Mammary epithelial cell (primary cell): ENCODE measurements around the gene PLG.

ENCODE experiments used
- EZH2 ChIP-seq: IDR thresholded peaks from 2 replicates; pipeline ENCODE4 v1.6.1; 2012; ENCODE audit warnings: low read length, inconsistent platforms, borderline replicate concordance
- TF ChIP-seq, protein P1 (sequence below), 2 donors: IDR thresholded peaks in 1 of 2; conservative IDR thresholded peaks in 1 of 2; 2 replicates each; pipeline ENCODE4 v1.5.1; 2011 to 2012; ENCODE audit warnings: inconsistent platforms in 2 of 2, low read length in 2 of 2, mild to moderate bottlenecking in 2 of 2, control low read depth in 1 of 2, low read depth in 1 of 2; ENCODE audit not compliant: insufficient read depth in 1 of 2; ENCODE audit errors: extremely low read depth in 1 of 2

DNA sequence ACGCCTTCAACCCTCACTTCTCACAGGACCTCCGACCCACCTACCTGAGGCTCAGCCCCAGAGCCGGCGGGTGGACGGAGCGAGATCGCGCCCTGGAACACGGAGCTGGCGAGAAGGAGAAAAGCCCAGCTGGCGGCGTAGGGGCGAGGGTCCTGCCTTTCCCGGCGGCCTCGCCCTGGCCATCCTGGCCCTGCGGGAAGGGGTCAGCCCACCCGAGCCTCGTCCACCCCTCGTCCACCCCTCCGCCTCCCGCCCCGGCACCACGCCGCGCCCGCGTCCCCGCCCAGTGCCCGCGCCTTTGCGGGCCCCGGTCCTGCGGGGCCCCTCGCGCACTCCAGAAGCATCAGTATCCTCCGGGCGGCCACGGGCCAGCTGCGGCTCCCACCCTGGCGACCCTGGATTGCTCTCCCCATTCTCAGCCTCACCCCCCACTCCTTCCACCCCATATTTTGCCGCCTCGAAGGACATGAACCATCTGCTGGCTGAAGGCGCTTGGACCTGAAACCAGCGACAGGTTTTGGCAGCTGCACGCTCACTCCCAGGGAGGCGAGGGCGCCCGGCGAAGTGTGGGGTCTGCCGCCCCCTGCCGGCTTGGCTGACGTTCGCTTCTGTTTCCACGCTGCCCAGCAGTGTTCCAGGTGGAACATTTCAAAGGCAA is 65.1 kb downstream of the PLG start:
- TF ChIP-seq, protein P1, sequence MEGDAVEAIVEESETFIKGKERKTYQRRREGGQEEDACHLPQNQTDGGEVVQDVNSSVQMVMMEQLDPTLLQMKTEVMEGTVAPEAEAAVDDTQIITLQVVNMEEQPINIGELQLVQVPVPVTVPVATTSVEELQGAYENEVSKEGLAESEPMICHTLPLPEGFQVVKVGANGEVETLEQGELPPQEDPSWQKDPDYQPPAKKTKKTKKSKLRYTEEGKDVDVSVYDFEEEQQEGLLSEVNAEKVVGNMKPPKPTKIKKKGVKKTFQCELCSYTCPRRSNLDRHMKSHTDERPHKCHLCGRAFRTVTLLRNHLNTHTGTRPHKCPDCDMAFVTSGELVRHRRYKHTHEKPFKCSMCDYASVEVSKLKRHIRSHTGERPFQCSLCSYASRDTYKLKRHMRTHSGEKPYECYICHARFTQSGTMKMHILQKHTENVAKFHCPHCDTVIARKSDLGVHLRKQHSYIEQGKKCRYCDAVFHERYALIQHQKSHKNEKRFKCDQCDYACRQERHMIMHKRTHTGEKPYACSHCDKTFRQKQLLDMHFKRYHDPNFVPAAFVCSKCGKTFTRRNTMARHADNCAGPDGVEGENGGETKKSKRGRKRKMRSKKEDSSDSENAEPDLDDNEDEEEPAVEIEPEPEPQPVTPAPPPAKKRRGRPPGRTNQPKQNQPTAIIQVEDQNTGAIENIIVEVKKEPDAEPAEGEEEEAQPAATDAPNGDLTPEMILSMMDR (conservative IDR thresholded peaks at IDR 0.05 in 1 of 2, IDR thresholded peaks at IDR 0.05 in 1 of 2; ENCODE audit: extremely low read depth in 1 of 2, insufficient read depth in 1 of 2, low read depth in 1 of 2, low read length in 2 of 2), result peak; percentile 76 to 95
- TF ChIP-seq EZH2, result no peak
